ENCODE data around the gene FRRS1.

Gene FRRS1

DNA sequence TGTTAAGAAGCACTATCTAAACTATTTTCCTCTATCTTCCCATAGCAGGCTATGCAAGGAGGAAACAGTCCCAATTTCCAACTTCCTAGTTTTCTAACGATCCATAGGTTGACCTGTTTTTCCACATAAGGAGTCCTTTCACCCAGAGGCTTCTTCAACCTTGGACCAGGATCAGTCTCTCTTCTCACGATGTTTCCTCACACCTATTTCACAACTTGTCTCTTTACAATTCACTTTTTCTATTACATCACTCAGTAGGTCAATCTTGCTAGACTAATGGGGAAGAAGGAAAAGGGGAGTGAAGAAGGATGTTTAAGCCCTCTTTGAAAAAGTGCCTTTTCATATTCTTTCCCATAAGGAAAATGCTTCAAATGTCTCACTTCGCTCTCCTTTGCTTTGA is 104.7 kb downstream of the FRRS1 start:
- no peaks in the 10 kb centered on the region for H3K36me3 ChIP-seq (ENCODE audit: control insufficient read depth, insufficient read depth, low read length)
- H3K27me3 ChIP-seq (replicated peaks; ENCODE audit: control insufficient read depth, insufficient read depth, low read length), result no peaks in the 10 kb centered on the region
- no peak for DNase-seq (ENCODE audit: extremely low read depth, insufficient read length)
- no peak overlapping the region for H3K4me3 ChIP-seq (replicated peaks; ENCODE audit: low read depth, low read length)
- TF ChIP-seq CTCF (IDR thresholded peaks at IDR 0.05; ENCODE audit: insufficient read depth, low read length, poor library complexity, severe bottlenecking), result no peak

DNA sequence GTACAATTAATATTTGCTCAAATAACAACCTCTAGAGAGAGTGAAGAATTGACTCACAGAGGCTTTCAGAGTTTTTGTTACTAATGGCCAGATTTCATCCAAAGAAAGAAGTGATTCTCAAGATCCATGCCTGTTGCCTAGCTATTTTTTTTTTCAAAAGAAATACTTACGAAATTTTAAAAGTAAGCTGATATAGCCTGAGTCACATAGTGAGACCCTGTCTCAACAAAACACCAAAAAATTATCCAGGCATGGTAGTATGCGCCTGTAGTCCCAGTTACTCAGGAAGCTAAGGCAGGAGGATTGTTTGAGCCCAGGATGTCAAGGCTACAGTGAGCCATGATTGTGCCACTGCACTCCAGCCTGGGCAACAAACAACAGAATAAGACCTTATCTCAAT is 105.9 kb downstream of the FRRS1 start:
- TF ChIP-seq CTCF (IDR thresholded peaks at IDR 0.05; ENCODE audit: insufficient read depth, low read length, poor library complexity, severe bottlenecking), result no peak
- Histone ChIP-seq H3K27me3 (replicated peaks; ENCODE audit: control insufficient read depth, insufficient read depth, low read length) (no peaks in the 10 kb centered on the region), H3K36me3 (ENCODE audit: control insufficient read depth, insufficient read depth, low read length) (no peaks in the 10 kb centered on the region), H3K4me3 (replicated peaks; ENCODE audit: low read depth, low read length) (no peak overlapping the region)
- no peak for DNase-seq (ENCODE audit: extremely low read depth, insufficient read length)

DNA sequence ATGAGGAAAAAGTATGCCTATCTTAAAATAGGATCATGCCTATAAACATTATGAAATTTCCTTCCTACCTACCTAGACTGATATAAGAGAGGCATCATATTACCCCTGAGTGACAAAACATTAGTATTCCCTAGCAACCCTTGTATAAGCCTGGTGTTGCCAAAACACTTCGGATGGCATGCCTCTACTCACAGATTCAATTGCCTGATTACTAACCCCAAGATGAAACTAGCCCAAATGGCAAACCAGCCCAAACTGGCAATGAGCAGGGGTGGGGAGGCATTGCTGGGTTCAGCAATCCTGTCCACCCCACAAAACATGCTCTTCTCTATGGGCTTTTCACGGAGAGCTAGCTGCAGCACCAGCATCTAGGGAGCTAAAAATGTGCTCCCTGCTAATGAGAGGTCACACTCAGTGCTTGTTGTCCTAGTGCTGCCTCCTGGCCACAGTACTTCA is 106.7 kb downstream of the FRRS1 start:
- no peak overlapping the region for H3K4me3 ChIP-seq (replicated peaks; ENCODE audit: low read depth, low read length)
- no peaks in the 10 kb centered on the region for H3K27me3 ChIP-seq (replicated peaks; ENCODE audit: control insufficient read depth, insufficient read depth, low read length)
- DNase-seq (ENCODE audit: extremely low read depth, insufficient read length), result no peak
- no peaks in the 10 kb centered on the region for H3K36me3 ChIP-seq (ENCODE audit: control insufficient read depth, insufficient read depth, low read length)
- TF ChIP-seq CTCF (IDR thresholded peaks at IDR 0.05; ENCODE audit: insufficient read depth, low read length, poor library complexity, severe bottlenecking), result no peak
